ENCODE data around the gene OR2T4. TPM values are rescaled to one million over a fixed set of nuclear protein-coding genes. Genes with fewer than 3 reads are reported as not detected.

OR2T4 gene
- not detected for total RNA-seq

GRCh38 chr1:248361121-248361715 lies at the start of gene OR2T4:
TSS of gene OR2T4 (plus strand) at chr1:248361665. CDS start at chr1:248361665, 0 bp downstream.
- Mint-ChIP-seq H3K9me3 (ENCODE audit: low read depth) (no peaks in the 10 kb centered on the region), H3K4me3 (no peak within 1 kb of the TSS), H3K27me3 (no peaks in the 10 kb centered on the region), H3K27ac (no peak within 1 kb of the TSS), H3K4me1 (no peaks in the 10 kb centered on the region), H3K36me3 (no peaks in the 10 kb centered on the region)
- CTCF ChIA-PET: no interaction called here
- DNase-seq (no peak), ATAC-seq (no peak)

GRCh38 chr1:248316796-248317195 lies 44.7 kb upstream of the OR2T4 start:
- Mint-ChIP-seq H3K4me3 (no peak overlapping the region), H3K4me1 (no peaks in the 10 kb centered on the region), H3K9me3 (ENCODE audit: low read depth) (no peaks in the 10 kb centered on the region), H3K36me3 (no peaks in the 10 kb centered on the region), H3K27me3 (no peaks in the 10 kb centered on the region), H3K27ac (no peak overlapping the region)
- no peak for ATAC-seq
- CTCF ChIA-PET: no interaction called here
- no peak for DNase-seq

- ATAC-seq (no peak), DNase-seq (no peak)
- Mint-ChIP-seq H3K4me1 (no peaks in the 10 kb centered on the region), H3K4me3 (no peak within 1 kb of the TSS), H3K9me3 (ENCODE audit: low read depth) (no peaks in the 10 kb centered on the region), H3K27me3 (no peaks in the 10 kb centered on the region), H3K36me3 (no peaks in the 10 kb centered on the region), H3K27ac (no peak within 1 kb of the TSS)
- CTCF ChIA-PET: no interaction called here
Measured at GRCh38 chr1:248324468-248324867, 37.0 kb upstream of the OR2T4 start, which contains the start of gene OR2M7. TSS of gene OR2M7 (minus strand) at chr1:248324568. CDS start at chr1:248324568, 0 bp downstream.

GRCh38 chr1:248343451-248343850 lies 18.0 kb upstream of the OR2T4 start:
- Mint-ChIP-seq H3K9me3 (ENCODE audit: low read depth) (no peaks in the 10 kb centered on the region), H3K36me3 (no peaks in the 10 kb centered on the region), H3K4me1 (no peaks in the 10 kb centered on the region), H3K27me3 (no peaks in the 10 kb centered on the region), H3K27ac (no peak overlapping the region), H3K4me3 (no peak overlapping the region)
- CTCF ChIA-PET: no interaction called here
- DNase-seq (no peak), ATAC-seq (no peak)

- Mint-ChIP-seq H3K36me3 (no peaks in the 10 kb centered on the region), H3K4me3 (no peak within 1 kb of the TSS), H3K4me1 (no peaks in the 10 kb centered on the region), H3K27ac (no peak within 1 kb of the TSS), H3K9me3 (ENCODE audit: low read depth) (no peaks in the 10 kb centered on the region), H3K27me3 (no peaks in the 10 kb centered on the region)
- ATAC-seq: no peak
- no peak for DNase-seq
- CTCF ChIA-PET: no interaction called here
Measured at GRCh38 chr1:248348475-248348874, 13.0 kb upstream of the OR2T4 start, which contains the start of gene OR14C36. TSS of gene OR14C36 (plus strand) at chr1:248348775. CDS start at chr1:248348775, 0 bp downstream.

- no peak for ATAC-seq
- H3K36me3 Mint-ChIP-seq: no peaks in the 10 kb centered on the region
- H3K27me3 Mint-ChIP-seq: no peaks in the 10 kb centered on the region
- H3K4me1 Mint-ChIP-seq: no peaks in the 10 kb centered on the region
- no peak for DNase-seq
- H3K4me3 Mint-ChIP-seq: no peak overlapping the region
- no peak overlapping the region for H3K27ac Mint-ChIP-seq
- H3K9me3 Mint-ChIP-seq (ENCODE audit: low read depth): no peaks in the 10 kb centered on the region
- CTCF ChIA-PET: no interaction called here
Measured at GRCh38 chr1:248359415-248359814, 2.0 kb upstream of the OR2T4 start.

- no peak for DNase-seq
- CTCF ChIA-PET: no interaction called here
Measured at GRCh38 chr1:248366609-248367008, 5.1 kb downstream of the OR2T4 start.

GRCh38 chr1:248372394-248372793 lies 10.9 kb downstream of the OR2T4 start:
- H3K4me1 Mint-ChIP-seq: no peaks in the 10 kb centered on the region
- H3K27me3 Mint-ChIP-seq: no peaks in the 10 kb centered on the region
- CTCF ChIA-PET: no interaction called here
- H3K9me3 Mint-ChIP-seq (ENCODE audit: low read depth): peaks cover 2% of the 10 kb centered on the region
- no peak overlapping the region for H3K27ac Mint-ChIP-seq
- no peak for DNase-seq
- no peaks in the 10 kb centered on the region for H3K36me3 Mint-ChIP-seq
- ATAC-seq: no peak
- H3K4me3 Mint-ChIP-seq: no peak overlapping the region

More at GRCh38 chr1:248366609-248367008, 5.1 kb downstream of the OR2T4 start:
- no peak for ATAC-seq
- Mint-ChIP-seq H3K27me3 (no peaks in the 10 kb centered on the region), H3K4me3 (no peak overlapping the region), H3K27ac (no peak overlapping the region), H3K4me1 (no peaks in the 10 kb centered on the region), H3K9me3 (ENCODE audit: low read depth) (peaks cover 2% of the 10 kb centered on the region), H3K36me3 (no peaks in the 10 kb centered on the region)

- no peaks in the 10 kb centered on the region for H3K36me3 Mint-ChIP-seq
Measured at GRCh38 chr1:248373761-248374160, 12.3 kb downstream of the OR2T4 start.

GRCh38 chr1:248375446-248375845 lies 14.0 kb downstream of the OR2T4 start, which contains the start of gene OR2T6:
TSS of gene OR2T6 (plus strand) at chr1:248375746. CDS start at chr1:248387609, 11,863 bp downstream.
- Mint-ChIP-seq H3K36me3 (no peaks in the 10 kb centered on the region), H3K4me1 (no peaks in the 10 kb centered on the region), H3K27ac (no peak within 1 kb of the TSS), H3K4me3 (no peak within 1 kb of the TSS), H3K27me3 (no peaks in the 10 kb centered on the region), H3K9me3 (ENCODE audit: low read depth) (no peaks in the 10 kb centered on the region)
- DNase-seq (no peak), ATAC-seq (no peak)
- CTCF ChIA-PET: no interaction called here

More at GRCh38 chr1:248373761-248374160, 12.3 kb downstream of the OR2T4 start:
- ATAC-seq: no peak
- H3K27me3 Mint-ChIP-seq: no peaks in the 10 kb centered on the region
- no peak overlapping the region for H3K4me3 Mint-ChIP-seq
- no peak for DNase-seq
- H3K27ac Mint-ChIP-seq: no peak overlapping the region
- no peaks in the 10 kb centered on the region for H3K4me1 Mint-ChIP-seq
- CTCF ChIA-PET: no interaction called here
- peaks cover 2% of the 10 kb centered on the region for H3K9me3 Mint-ChIP-seq (ENCODE audit: low read depth)

- no peaks in the 10 kb centered on the region for H3K9me3 Mint-ChIP-seq (ENCODE audit: low read depth)
- H3K4me3 Mint-ChIP-seq: no peak overlapping the region
- H3K4me1 Mint-ChIP-seq: no peaks in the 10 kb centered on the region
- H3K27ac Mint-ChIP-seq: no peak overlapping the region
- DNase-seq: no peak
- no peaks in the 10 kb centered on the region for H3K36me3 Mint-ChIP-seq
- H3K27me3 Mint-ChIP-seq: no peaks in the 10 kb centered on the region
- no peak for ATAC-seq
- CTCF ChIA-PET: no interaction called here
Measured at GRCh38 chr1:248376916-248377315, 15.5 kb downstream of the OR2T4 start.

GRCh38 chr1:248380854-248381253 lies 19.4 kb downstream of the OR2T4 start:
- Mint-ChIP-seq H3K27me3 (no peaks in the 10 kb centered on the region), H3K27ac (no peak overlapping the region), H3K4me3 (no peak overlapping the region), H3K36me3 (no peaks in the 10 kb centered on the region), H3K4me1 (no peaks in the 10 kb centered on the region), H3K9me3 (ENCODE audit: low read depth) (no peaks in the 10 kb centered on the region)
- no peak for DNase-seq
- no peak for ATAC-seq
- CTCF ChIA-PET: no interaction called here

- no peaks in the 10 kb centered on the region for H3K36me3 Mint-ChIP-seq
- no peak for DNase-seq
- no peaks in the 10 kb centered on the region for H3K9me3 Mint-ChIP-seq (ENCODE audit: low read depth)
- H3K4me1 Mint-ChIP-seq: no peaks in the 10 kb centered on the region
- H3K4me3 Mint-ChIP-seq: no peak overlapping the region
- CTCF ChIA-PET: no interaction called here
- no peaks in the 10 kb centered on the region for H3K27me3 Mint-ChIP-seq
- no peak for ATAC-seq
- no peak overlapping the region for H3K27ac Mint-ChIP-seq
Measured at GRCh38 chr1:248388426-248388825, 27.0 kb downstream of the OR2T4 start.

- Mint-ChIP-seq H3K36me3 (no peaks in the 10 kb centered on the region), H3K4me3 (no peak overlapping the region), H3K27me3 (peaks cover 2% of the 10 kb centered on the region), H3K27ac (no peak overlapping the region), H3K4me1 (no peaks in the 10 kb centered on the region), H3K9me3 (ENCODE audit: low read depth) (no peaks in the 10 kb centered on the region)
- CTCF ChIA-PET: no interaction called here
- ATAC-seq (no peak), DNase-seq (no peak)
Measured at GRCh38 chr1:248393050-248393449, 31.6 kb downstream of the OR2T4 start.

- Mint-ChIP-seq H3K36me3 (no peaks in the 10 kb centered on the region), H3K9me3 (ENCODE audit: low read depth) (peaks cover 3% of the 10 kb centered on the region), H3K4me1 (peaks cover 10% of the 10 kb centered on the region), H3K27ac (no peak within 1 kb of the TSS), H3K4me3 (no peak within 1 kb of the TSS), H3K27me3 (no peaks in the 10 kb centered on the region)
- CTCF ChIA-PET: no interaction called here
- DNase-seq: no peak
- no peak for ATAC-seq
Measured at GRCh38 chr1:248402748-248403147, 41.3 kb downstream of the OR2T4 start, which contains the start of gene OR2T1. TSS of gene OR2T1 (plus strand) at chr1:248403048. CDS start at chr1:248406148, 3,100 bp downstream.

Data from activated CD8-positive, alpha-beta memory T cell treated with anti-CD3 and anti-CD28 coated beads, Interleukin-2, amount 10 ng/mL, durations not matched to agents 7 days and 5 days (primary cell).